NCI-H1694 (cell line): Measurements from ENCODE around the gene MLANA.

Source experiments
- DNase-seq: peaks from one replicate; lab custom pipeline; 2025; lab: John Stamatoyannopoulos, UW

MLANA gene

GRCh38 chr9:5900622-5901021 lies 9.9 kb downstream of the MLANA start:
- DNase-seq, result no peak

GRCh38 chr9:5902377-5902776 lies 11.7 kb downstream of the MLANA start:
- DNase-seq, result no peak

- no peak for DNase-seq
Observed at GRCh38 chr9:5908918-5909317, 18.2 kb downstream of the MLANA start.

- no peak for DNase-seq
Observed at GRCh38 chr9:5909976-5910375, 19.3 kb downstream of the MLANA start.

- DNase-seq, result no peak
Observed at GRCh38 chr9:5910413-5911057, 19.8 kb downstream of the MLANA start.

- no peak for DNase-seq
Observed at GRCh38 chr9:5915438-5915837, 24.7 kb downstream of the MLANA start.

GRCh38 chr9:5917273-5917672 lies 26.6 kb downstream of the MLANA start:
- DNase-seq, result no peak

GRCh38 chr9:5917888-5918287 lies 27.2 kb downstream of the MLANA start:
- no peak for DNase-seq

GRCh38 chr9:5918460-5918859 lies 27.8 kb downstream of the MLANA start:
- DNase-seq, result no peak

- DNase-seq, result no peak
Observed at GRCh38 chr9:5920860-5921328, 30.2 kb downstream of the MLANA start.

- DNase-seq, result no peak
Observed at GRCh38 chr9:5922192-5922591, 31.5 kb downstream of the MLANA start.

- no peak for DNase-seq
Observed at GRCh38 chr9:5931657-5932056, 41.0 kb downstream of the MLANA start.

GRCh38 chr9:5938449-5938848 lies 47.8 kb downstream of the MLANA start:
- DNase-seq, result no peak

- no peak for DNase-seq
Observed at GRCh38 chr9:5939530-5939929, 48.8 kb downstream of the MLANA start.

GRCh38 chr9:5941214-5941613 lies 50.5 kb downstream of the MLANA start:
- no peak for DNase-seq

GRCh38 chr9:5945112-5945511 lies 54.4 kb downstream of the MLANA start:
- DNase-seq, result no peak

- no peak for DNase-seq
Observed at GRCh38 chr9:5947912-5948311, 57.2 kb downstream of the MLANA start.

- DNase-seq, result no peak
Observed at GRCh38 chr9:5949103-5949699, 58.5 kb downstream of the MLANA start.

- no peak for DNase-seq
Observed at GRCh38 chr9:5950261-5950660, 59.6 kb downstream of the MLANA start.

GRCh38 chr9:5951686-5952211 lies 61.1 kb downstream of the MLANA start:
- no peak for DNase-seq

GRCh38 chr9:5953743-5954707 lies 63.3 kb downstream of the MLANA start:
- DNase-seq, result peak; percentile 7

- DNase-seq, result no peak
Observed at GRCh38 chr9:5957166-5957565, 66.5 kb downstream of the MLANA start.

GRCh38 chr9:5958273-5958672 lies 67.6 kb downstream of the MLANA start:
- DNase-seq, result no peak
